Tibial nerve (tissue), 4 donors: ENCODE results near the gene EXOC6B.

Experiments used
- CTCF ChIP-seq, 5 experiments: fragments of 200-600 bp in 3 of 5; fragments of 450-650 bp in 2 of 5; sonication (generic) in 3 of 5; IDR thresholded peaks; one replicate each; pipeline ENCODE4 v1.5.1; 2016 to 2019; ENCODE audit warnings: antibody characterized with exemption in 5 of 5, mild to moderate bottlenecking in 3 of 5, moderate library complexity in 2 of 5
- EP300 ChIP-seq, 2 donors: sonication (generic); formaldehyde crosslinking; IDR thresholded peaks; one replicate each; pipeline ENCODE4 v1.6.1; 2017; ENCODE audit warnings: antibody characterized with exemption in 2 of 2, mild to moderate bottlenecking in 1 of 2
- POLR2A ChIP-seq, 2 donors: fragments of 450-650 bp; IDR thresholded peaks; one replicate each; pipeline ENCODE4 v1.6.1; 2017; ENCODE audit warnings: antibody characterized with exemption in 2 of 2, mild to moderate bottlenecking in 2 of 2, moderate library complexity in 2 of 2

- TF ChIP-seq CTCF (IDR thresholded peaks at IDR 0.05): no peak
- no peak for TF ChIP-seq POLR2A (IDR thresholded peaks at IDR 0.05)
- no peak for TF ChIP-seq EP300 (IDR thresholded peaks at IDR 0.05)
Measured at GRCh38 chr2:72747344-72747743, 78.5 kb downstream of the EXOC6B start.
